AG09319 (cell line): ENCODE results near the gene GNG4.

Experiments used
- DNase-seq: peaks from one replicate; pipeline ENCODE4 v3.0.0-alpha.2; 2010; ENCODE audit warnings: low read depth; ENCODE audit errors: extremely low read depth
- TF ChIP-seq, protein P1 (sequence below): IDR thresholded peaks from 2 replicates; pipeline ENCODE4 v1.5.1; 2011; ENCODE audit warnings: low read depth, mild to moderate bottlenecking, inconsistent platforms, low read length, moderate library complexity

The GNG4 gene

GRCh38 chr1:235679005-235679404, 29.4 kb upstream of the GNG4 start:
- DNase-seq: no peak
- TF ChIP-seq, protein P1, sequence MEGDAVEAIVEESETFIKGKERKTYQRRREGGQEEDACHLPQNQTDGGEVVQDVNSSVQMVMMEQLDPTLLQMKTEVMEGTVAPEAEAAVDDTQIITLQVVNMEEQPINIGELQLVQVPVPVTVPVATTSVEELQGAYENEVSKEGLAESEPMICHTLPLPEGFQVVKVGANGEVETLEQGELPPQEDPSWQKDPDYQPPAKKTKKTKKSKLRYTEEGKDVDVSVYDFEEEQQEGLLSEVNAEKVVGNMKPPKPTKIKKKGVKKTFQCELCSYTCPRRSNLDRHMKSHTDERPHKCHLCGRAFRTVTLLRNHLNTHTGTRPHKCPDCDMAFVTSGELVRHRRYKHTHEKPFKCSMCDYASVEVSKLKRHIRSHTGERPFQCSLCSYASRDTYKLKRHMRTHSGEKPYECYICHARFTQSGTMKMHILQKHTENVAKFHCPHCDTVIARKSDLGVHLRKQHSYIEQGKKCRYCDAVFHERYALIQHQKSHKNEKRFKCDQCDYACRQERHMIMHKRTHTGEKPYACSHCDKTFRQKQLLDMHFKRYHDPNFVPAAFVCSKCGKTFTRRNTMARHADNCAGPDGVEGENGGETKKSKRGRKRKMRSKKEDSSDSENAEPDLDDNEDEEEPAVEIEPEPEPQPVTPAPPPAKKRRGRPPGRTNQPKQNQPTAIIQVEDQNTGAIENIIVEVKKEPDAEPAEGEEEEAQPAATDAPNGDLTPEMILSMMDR: no peak

DNA sequence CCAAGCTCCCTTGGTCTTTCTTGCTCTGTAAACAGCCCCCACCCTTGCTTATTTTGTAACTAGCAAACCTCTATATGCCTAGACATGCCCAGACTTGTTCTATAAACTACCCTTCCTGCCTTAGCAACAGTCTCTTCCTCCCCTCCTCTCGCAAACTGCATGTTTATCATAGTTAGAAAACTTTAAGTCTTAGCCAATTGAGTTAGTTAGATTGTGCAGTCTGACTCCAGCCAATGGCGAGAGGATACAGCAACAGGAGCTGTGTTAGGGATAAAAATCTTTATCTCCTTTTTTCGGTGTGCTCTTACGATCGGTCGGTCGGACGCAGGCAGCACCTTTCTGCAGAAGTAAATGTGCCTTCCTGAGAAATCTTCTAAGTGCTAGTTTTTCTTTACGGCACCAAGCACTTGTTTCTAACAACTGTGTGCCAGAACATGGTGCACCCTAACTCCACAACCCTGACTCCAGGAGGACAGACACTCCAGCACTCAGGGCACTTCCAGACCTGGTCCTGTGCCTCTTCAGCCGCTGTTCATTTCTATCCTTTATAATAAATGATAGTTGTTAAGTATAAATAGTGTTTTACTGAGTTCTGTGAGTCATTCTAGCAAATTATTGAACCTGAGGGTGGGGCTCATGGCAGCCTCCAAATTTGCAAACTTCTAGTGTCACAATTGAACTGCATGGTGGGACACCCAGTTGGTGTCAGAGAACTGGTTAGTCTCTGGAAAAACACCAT, 25.7 kb upstream of the GNG4 start:
- TF ChIP-seq, protein P1: no peak
- no peak for DNase-seq

DNA sequence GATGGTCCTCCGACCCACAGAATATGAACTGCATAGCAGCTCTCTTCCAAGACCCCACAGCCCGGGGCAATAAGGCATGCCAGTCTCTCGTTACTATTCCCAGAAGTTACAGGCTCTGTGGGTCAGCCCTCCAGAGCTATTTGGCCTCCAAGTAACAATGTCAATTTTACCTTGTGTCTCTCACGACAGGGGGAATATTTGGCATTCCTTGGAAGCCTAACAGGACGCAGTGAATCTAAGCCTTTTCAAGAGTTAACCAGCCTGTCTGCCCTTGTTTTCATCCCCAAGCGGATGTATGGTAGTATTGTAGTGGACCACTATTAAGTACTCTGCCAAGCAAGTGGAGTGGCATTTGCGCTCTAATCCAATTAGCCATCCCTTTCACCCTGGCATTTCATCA, 24.4 kb upstream of the GNG4 start:
- DNase-seq: no peak
- TF ChIP-seq, protein P1: no peak

DNA sequence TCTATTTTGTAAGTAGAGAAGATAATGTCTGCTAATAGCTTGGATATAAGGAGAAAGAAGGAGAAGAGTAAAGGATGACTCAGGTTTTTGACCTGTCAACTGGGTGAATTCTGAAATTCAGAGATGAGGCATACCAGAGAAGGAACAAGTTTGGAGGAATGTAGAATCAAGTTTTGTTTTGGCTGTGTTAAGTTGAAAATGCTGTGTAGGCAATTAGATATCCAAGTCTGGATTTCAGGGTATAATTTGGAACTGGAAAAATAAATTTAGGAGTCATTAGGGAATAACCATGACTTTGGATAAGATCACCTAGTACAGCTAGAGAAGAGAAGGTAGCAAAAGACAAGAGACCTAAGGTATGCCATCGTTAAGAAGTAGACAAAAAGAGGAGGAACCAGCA, 22.4 kb upstream of the GNG4 start:
- TF ChIP-seq, protein P1: no peak
- no peak for DNase-seq

- DNase-seq: no peak
- TF ChIP-seq, protein P1: no peak
These were observed 20.7 kb upstream of the GNG4 start for GRCh38 chr1:235670157-235670776.

- TF ChIP-seq, protein P1: no peak
- DNase-seq: no peak
These were observed 19.7 kb upstream of the GNG4 start for GRCh38 chr1:235669277-235669676.

- no peak for DNase-seq
- TF ChIP-seq, protein P1: no peak
These were observed 14.0 kb upstream of the GNG4 start for GRCh38 chr1:235663628-235664027.
